GM12864 (cell line): ENCODE results near the gene ARHGAP42.

Source experiments
- DNase-seq: peaks from one replicate; pipeline ENCODE4 v3.0.0-alpha.2; 2011; ENCODE audit warnings: low read depth
- H3K4me3 ChIP-seq: 2 replicates; pipeline ENCODE4 v1.5.1; 2011; ENCODE audit warnings: mild to moderate bottlenecking, low read depth, low read length, control low read depth
- TF ChIP-seq, protein P1 (sequence below): IDR thresholded peaks from 2 replicates; pipeline ENCODE4 v1.5.1; 2011; ENCODE audit warnings: low read depth, mild to moderate bottlenecking, moderate library complexity, low read length, control low read depth, inconsistent platforms; ENCODE audit errors: missing control alignments

ARHGAP42 gene

GRCh38 chr11:100671471-100671870, 15.6 kb upstream of the ARHGAP42 start:
- TF ChIP-seq, protein P1, sequence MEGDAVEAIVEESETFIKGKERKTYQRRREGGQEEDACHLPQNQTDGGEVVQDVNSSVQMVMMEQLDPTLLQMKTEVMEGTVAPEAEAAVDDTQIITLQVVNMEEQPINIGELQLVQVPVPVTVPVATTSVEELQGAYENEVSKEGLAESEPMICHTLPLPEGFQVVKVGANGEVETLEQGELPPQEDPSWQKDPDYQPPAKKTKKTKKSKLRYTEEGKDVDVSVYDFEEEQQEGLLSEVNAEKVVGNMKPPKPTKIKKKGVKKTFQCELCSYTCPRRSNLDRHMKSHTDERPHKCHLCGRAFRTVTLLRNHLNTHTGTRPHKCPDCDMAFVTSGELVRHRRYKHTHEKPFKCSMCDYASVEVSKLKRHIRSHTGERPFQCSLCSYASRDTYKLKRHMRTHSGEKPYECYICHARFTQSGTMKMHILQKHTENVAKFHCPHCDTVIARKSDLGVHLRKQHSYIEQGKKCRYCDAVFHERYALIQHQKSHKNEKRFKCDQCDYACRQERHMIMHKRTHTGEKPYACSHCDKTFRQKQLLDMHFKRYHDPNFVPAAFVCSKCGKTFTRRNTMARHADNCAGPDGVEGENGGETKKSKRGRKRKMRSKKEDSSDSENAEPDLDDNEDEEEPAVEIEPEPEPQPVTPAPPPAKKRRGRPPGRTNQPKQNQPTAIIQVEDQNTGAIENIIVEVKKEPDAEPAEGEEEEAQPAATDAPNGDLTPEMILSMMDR = no peak
- no peak for DNase-seq
- no peak overlapping the region for H3K4me3 ChIP-seq

- TF ChIP-seq, protein P1 = no peak
- no peak overlapping the region for H3K4me3 ChIP-seq
- DNase-seq = no peak
Observed at GRCh38 chr11:100672498-100673033, 14.5 kb upstream of the ARHGAP42 start.

DNA sequence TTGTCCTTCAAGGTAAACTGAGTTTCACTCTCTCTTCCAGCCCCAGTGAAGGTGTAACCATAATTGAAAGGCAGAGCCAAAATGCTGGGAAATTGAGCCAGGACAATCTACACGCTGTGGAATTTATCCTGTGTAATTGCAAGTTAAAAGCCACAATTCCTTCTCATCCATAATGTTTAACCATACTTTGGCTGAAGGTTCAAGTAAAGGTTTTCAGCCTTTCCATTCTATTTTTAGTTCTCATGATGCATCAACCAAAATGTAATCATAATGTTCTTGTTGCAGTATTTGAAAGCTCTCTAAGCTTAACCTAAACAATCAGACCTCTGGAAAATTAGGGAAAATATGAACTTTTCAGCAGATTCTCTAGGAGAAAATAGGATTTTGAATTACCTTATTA, 14.0 kb upstream of the ARHGAP42 start:
- no peak for DNase-seq
- no peak overlapping the region for H3K4me3 ChIP-seq
- TF ChIP-seq, protein P1 = no peak

GRCh38 chr11:100674212-100674611, 12.9 kb upstream of the ARHGAP42 start:
- H3K4me3 ChIP-seq = no peak overlapping the region
- no peak for DNase-seq
- TF ChIP-seq, protein P1 = no peak

GRCh38 chr11:100675115-100675650, 11.9 kb upstream of the ARHGAP42 start:
- DNase-seq = no peak

DNA sequence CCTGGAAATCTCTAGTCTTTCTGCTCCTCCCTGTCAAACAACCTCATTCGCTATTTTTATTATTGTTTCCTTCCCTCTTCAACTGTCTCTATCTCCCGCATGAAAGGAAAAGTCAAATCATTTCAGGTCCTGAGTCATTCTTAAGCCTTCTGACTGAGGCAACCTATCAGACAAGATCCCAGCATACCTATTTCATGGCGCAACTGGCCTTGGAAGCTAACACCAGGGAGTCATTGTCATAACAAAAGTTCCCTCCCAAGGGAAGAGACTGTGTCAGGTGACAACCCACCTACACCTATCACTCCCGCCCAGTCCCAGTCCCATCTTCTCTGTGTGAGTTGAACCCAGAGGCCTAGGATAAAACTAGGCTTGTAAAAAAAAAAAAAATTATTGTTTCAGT, 10.2 kb upstream of the ARHGAP42 start:
- no peak for DNase-seq
- no peak overlapping the region for H3K4me3 ChIP-seq
- TF ChIP-seq, protein P1 = no peak

More at GRCh38 chr11:100675115-100675650, 11.9 kb upstream of the ARHGAP42 start:
- TF ChIP-seq, protein P1 = no peak
- H3K4me3 ChIP-seq = no peak overlapping the region

DNA sequence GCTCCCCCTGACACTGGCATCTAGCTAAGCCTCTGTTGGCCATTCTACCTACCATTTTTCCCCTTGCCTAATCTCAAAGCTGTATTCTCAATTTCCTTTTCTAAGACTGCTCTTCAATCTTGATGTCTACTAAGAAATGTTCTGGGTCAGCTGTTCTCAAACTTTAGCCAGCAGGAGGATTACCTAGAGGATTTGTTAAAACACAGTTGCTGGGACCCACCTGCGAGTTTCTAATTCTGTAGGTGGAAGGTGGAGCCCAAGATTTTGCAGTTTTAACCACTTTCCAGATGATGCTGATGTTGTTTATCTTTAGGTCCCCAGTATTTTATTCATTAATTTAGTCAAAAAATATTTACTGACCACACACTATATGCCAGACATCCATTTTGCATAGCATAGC, 9.3 kb upstream of the ARHGAP42 start:
- TF ChIP-seq, protein P1 = peak; percentile 31
- no peak for DNase-seq
- no peak overlapping the region for H3K4me3 ChIP-seq
